Measurements from ENCODE around the gene NAPG. TPM values are rescaled to one million over a fixed set of nuclear protein-coding genes. Genes with fewer than 3 reads are reported as not detected.
"Not testable (repeated sequence)": the region's sequence is repeated elsewhere in the genome, so short reads cannot be mapped to it uniquely, and the experiment has no call there.

The NAPG gene
- total and polyA plus RNA-seq, 9 of the 15 experiments (the other 6 are each of a cell fraction or from before 2014, with no cell fraction given), result 31.6 to 63.3 (median 50.9) TPM

DNA sequence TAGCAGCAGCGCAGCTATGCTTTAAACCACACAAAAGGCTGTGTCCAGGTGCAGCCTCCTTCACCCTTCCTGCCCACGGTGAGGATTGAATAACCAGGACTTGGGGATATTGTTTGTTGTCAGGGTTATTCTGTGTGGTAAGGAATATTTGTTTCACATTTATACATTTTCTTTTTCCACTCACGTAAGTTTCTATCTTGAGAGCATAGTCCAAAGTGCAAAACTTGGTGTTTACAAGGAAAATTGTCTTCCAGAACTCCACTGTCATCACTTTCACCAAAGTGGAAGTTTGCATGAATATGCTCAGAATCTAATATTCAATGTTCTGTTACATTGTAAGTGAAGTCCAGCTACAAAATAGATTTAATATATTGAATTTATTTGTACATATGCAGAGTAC lies 26.4 kb downstream of the NAPG start (continued):
- TF ChIP-seq, protein P1, sequence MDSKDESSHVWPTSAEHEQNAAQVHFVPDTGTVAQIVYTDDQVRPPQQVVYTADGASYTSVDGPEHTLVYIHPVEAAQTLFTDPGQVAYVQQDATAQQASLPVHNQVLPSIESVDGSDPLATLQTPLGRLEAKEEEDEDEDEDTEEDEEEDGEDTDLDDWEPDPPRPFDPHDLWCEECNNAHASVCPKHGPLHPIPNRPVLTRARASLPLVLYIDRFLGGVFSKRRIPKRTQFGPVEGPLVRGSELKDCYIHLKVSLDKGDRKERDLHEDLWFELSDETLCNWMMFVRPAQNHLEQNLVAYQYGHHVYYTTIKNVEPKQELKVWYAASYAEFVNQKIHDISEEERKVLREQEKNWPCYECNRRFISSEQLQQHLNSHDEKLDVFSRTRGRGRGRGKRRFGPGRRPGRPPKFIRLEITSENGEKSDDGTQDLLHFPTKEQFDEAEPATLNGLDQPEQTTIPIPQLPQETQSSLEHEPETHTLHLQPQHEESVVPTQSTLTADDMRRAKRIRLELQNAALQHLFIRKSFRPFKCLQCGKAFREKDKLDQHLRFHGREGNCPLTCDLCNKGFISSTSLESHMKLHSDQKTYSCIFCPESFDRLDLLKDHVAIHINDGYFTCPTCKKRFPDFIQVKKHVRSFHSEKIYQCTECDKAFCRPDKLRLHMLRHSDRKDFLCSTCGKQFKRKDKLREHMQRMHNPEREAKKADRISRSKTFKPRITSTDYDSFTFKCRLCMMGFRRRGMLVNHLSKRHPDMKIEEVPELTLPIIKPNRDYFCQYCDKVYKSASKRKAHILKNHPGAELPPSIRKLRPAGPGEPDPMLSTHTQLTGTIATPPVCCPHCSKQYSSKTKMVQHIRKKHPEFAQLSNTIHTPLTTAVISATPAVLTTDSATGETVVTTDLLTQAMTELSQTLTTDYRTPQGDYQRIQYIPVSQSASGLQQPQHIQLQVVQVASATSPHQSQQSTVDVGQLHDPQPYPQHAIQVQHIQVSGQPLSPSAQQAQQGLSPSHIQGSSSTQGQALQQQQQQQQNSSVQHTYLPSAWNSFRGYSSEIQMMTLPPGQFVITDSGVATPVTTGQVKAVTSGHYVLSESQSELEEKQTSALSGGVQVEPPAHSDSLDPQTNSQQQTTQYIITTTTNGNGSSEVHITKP (IDR thresholded peaks at IDR 0.05; ENCODE audit: partially characterized antibody), result no peak
- TF ChIP-seq ZC3H8 (IDR thresholded peaks at IDR 0.05) (no peak), TCFL5 (CRISPR knock-in tag; conservative IDR thresholded peaks at IDR 0.05) (no peak)
- TF ChIP-seq, protein P2, sequence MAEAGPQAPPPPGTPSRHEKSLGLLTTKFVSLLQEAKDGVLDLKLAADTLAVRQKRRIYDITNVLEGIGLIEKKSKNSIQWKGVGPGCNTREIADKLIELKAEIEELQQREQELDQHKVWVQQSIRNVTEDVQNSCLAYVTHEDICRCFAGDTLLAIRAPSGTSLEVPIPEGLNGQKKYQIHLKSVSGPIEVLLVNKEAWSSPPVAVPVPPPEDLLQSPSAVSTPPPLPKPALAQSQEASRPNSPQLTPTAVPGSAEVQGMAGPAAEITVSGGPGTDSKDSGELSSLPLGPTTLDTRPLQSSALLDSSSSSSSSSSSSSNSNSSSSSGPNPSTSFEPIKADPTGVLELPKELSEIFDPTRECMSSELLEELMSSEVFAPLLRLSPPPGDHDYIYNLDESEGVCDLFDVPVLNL (CRISPR knock-in tag; IDR thresholded peaks at IDR 0.05; ENCODE audit: low read depth), result no peak
- TF ChIP-seq, protein P3, sequence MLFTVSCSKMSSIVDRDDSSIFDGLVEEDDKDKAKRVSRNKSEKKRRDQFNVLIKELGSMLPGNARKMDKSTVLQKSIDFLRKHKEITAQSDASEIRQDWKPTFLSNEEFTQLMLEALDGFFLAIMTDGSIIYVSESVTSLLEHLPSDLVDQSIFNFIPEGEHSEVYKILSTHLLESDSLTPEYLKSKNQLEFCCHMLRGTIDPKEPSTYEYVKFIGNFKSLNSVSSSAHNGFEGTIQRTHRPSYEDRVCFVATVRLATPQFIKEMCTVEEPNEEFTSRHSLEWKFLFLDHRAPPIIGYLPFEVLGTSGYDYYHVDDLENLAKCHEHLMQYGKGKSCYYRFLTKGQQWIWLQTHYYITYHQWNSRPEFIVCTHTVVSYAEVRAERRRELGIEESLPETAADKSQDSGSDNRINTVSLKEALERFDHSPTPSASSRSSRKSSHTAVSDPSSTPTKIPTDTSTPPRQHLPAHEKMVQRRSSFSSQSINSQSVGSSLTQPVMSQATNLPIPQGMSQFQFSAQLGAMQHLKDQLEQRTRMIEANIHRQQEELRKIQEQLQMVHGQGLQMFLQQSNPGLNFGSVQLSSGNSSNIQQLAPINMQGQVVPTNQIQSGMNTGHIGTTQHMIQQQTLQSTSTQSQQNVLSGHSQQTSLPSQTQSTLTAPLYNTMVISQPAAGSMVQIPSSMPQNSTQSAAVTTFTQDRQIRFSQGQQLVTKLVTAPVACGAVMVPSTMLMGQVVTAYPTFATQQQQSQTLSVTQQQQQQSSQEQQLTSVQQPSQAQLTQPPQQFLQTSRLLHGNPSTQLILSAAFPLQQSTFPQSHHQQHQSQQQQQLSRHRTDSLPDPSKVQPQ (CRISPR knock-in tag; IDR thresholded peaks at IDR 0.05; ENCODE audit: borderline replicate concordance), result no peak

DNA sequence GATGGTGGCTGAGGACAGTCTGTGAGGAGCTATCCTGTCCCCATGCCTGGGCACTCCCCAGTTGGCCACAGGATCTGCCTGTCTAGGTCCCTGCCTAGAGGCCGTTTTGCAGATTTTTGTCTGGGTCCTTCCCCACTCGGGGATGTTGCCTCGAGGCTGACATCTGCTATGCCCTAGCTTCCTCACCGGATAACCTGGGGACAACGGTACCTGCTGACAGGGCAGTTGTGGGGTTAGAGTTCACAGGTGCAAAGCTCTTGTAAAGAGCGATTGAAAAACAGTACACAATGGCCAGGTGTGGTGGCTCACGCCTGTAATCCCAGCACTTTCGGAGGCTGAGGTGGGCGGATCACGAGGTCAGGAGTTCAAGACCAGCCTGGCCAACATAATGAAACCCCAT lies 30.4 kb downstream of the NAPG start:
- ATAC-seq; H3K4me2 ChIP-seq (ENCODE audit: insufficient read depth, low read length); H3K79me2 ChIP-seq (ENCODE audit: control insufficient read depth, insufficient read depth, low read length); H3K4me1 ChIP-seq (replicated peaks in 1 of 2; ENCODE audit: control insufficient read depth in 2 of 2, insufficient read depth in 2 of 2, low read length in 2 of 2); H3K27me3 ChIP-seq (ENCODE audit: control insufficient read depth in 2 of 2, insufficient read depth in 2 of 2, low read length in 2 of 2); intact Hi-C loops (cut with micrococcal nuclease); H3K9ac ChIP-seq (ENCODE audit: insufficient read depth in 1 of 2, low read depth in 2 of 2, low read length in 2 of 2); H4K20me1 ChIP-seq (replicated peaks; ENCODE audit: control insufficient read depth, insufficient read depth, low read length); FAIRE-seq; H3K4me3 ChIP-seq; H3K27ac ChIP-seq (ENCODE audit: extremely low read depth, low read depth, low read length); H2AFZ ChIP-seq (ENCODE audit: low read depth, low read length); CTCF ChIA-PET (ENCODE audit: low intra/inter-chr PET ratio); DNase-seq (ENCODE audit: extremely low read depth in 1 of 4, low spot score in 3 of 4); BruUV-seq (replicated peaks); H3K9me1 ChIP-seq (ENCODE audit: control insufficient read depth, insufficient read depth, low read length); H3K9me3 ChIP-seq (replicated peaks; ENCODE audit: control insufficient read depth, insufficient read depth, low read depth, low read length): not testable (repeated sequence)
- POLR2A ChIA-PET, result interaction anchor here (1.6 kb wide), 1 partner anchor 23 kb away, joined by 4 read pairs; no protein-coding TSS in a partner anchor
- 93% methylated on average over 10 of the region's 10 CpGs for WGBS (ENCODE audit: insufficient coverage, low coverage, missing lambda C conversion rate)
- H3K36me3 ChIP-seq (ENCODE audit: control insufficient read depth, insufficient read depth, low read length), result peaks cover 49% of the 10 kb centered on the region
- in situ Hi-C loops (cut with MboI), result loop anchor here (25.0 kb wide), 1 partner anchor 1006 kb away; no protein-coding TSS in a partner anchor
